ENCODE results near the gene TGFBR2. TPM values are rescaled to one million over a fixed set of nuclear protein-coding genes. Genes with fewer than 3 reads are reported as not detected.

Gene TGFBR2
- total and polyA plus RNA-seq, 10 of the 15 experiments (the other 5 are each of a cell fraction or from before 2014, with no cell fraction given): 0.02 to 0.98 (median 0.18) TPM; not detected in 1

DNA sequence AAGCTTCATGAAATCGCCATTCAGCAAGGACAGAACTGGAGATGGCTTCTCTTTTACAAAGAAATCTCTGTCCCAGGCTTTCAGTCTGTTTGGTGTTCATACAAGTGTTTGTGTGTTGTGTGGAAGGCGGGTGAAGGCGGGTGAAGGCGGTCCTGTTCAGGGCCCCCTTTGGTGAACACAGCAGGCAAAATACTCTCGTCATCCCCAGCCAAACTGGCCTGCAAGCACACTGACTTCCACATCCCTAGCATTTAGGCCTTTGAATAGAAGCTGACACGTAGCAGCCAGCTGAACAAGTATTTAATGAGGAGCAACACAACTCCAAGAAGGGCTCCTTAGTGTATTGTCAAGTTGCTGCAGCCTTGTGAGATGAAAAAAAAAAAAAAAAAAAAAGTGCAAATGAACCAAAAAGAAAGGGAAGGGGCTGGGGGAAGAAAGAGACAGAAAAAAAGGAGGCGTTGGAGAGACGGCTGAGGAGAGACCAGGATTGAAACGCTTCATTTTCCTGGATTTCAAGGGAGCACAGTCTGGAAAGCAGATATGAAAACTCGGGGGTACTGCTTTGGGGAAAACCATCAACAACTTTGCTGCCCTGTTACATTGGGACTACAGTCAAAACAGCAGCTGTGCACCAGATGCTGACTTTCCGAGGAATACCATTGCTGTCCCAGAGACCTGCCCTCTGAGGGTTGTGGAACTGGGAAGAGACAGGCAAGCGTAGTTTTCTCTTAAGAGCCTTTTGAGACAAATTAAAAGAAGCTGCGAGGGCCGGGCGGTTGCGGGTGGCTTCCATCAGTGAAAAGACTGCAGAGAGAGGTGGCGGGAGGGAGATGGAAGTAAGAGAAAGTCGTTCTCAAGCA is 74.6 kb downstream of the TGFBR2 start:
- CTCF ChIA-PET: interaction anchor here (2.3 kb wide), 1 partner anchor 12 kb away, joined by 14 read pairs; no protein-coding TSS in a partner anchor
- Histone ChIP-seq H2AFZ (ENCODE audit: control insufficient read depth, low read depth, low read length) (no peak overlapping the region), H3K27me3 (replicated peaks in 1 of 2; ENCODE audit: control insufficient read depth in 2 of 2, insufficient read depth in 2 of 2, low read length in 1 of 2) (no peaks in the 10 kb centered on the region; a peak in 1 of 4 replicates), H3K36me3 (ENCODE audit: control insufficient read depth in 2 of 2, insufficient read depth in 2 of 2, low read length in 1 of 2) (no peaks in the 10 kb centered on the region), H3K9ac (ENCODE audit: control insufficient read depth, insufficient read depth, low read length) (no peak overlapping the region), H4K20me1 (ENCODE audit: control insufficient read depth, insufficient read depth) (no peaks in the 10 kb centered on the region), H3K4me1 (ENCODE audit: control insufficient read depth, insufficient read depth, low read length) (no peaks in the 10 kb centered on the region; the same call in 1 of the 2 replicates), H3K9me3 (replicated peaks; ENCODE audit: control insufficient read depth, insufficient read depth, low read length) (no peaks in the 10 kb centered on the region; the same call in 2 of the 3 replicates), H3K4me3 (no peak overlapping the region), H3K27ac (ENCODE audit: control insufficient read depth, insufficient read depth) (no peak overlapping the region), H3K4me2 (ENCODE audit: control insufficient read depth, insufficient read depth) (no peak overlapping the region), H3K79me2 (ENCODE audit: control insufficient read depth, insufficient read depth, low read length) (no peaks in the 10 kb centered on the region)
- RAD21 ChIA-PET (ENCODE audit: unreplicated experiment): no interaction called here
- ATAC-seq (no peak), DNase-seq (ENCODE audit: low read depth, low spot score) (no peak), FAIRE-seq (no peak)
- TF ChIP-seq HDAC2 (IDR thresholded peaks at IDR 0.05): no peak
- TF ChIP-seq RELA (IDR thresholded peaks at IDR 0.05; ENCODE audit: borderline replicate concordance, partially characterized antibody): no peak
- TF ChIP-seq, protein P1, sequence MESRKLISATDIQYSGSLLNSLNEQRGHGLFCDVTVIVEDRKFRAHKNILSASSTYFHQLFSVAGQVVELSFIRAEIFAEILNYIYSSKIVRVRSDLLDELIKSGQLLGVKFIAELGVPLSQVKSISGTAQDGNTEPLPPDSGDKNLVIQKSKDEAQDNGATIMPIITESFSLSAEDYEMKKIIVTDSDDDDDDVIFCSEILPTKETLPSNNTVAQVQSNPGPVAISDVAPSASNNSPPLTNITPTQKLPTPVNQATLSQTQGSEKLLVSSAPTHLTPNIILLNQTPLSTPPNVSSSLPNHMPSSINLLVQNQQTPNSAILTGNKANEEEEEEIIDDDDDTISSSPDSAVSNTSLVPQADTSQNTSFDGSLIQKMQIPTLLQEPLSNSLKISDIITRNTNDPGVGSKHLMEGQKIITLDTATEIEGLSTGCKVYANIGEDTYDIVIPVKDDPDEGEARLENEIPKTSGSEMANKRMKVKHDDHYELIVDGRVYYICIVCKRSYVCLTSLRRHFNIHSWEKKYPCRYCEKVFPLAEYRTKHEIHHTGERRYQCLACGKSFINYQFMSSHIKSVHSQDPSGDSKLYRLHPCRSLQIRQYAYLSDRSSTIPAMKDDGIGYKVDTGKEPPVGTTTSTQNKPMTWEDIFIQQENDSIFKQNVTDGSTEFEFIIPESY (IDR thresholded peaks at IDR 0.05): no peak
- no peak for TF ChIP-seq ZNF207 (IDR thresholded peaks at IDR 0.05; ENCODE audit: borderline replicate concordance)
- TF ChIP-seq FOXM1 (IDR thresholded peaks at IDR 0.05; ENCODE audit: low read depth, low read length): no peak
- TF ChIP-seq CHD1 (IDR thresholded peaks at IDR 0.05; ENCODE audit: low read depth, low read length): no peak
- TF ChIP-seq SMAD1 (IDR thresholded peaks at IDR 0.05; ENCODE audit: low read depth, partially characterized antibody): no peak
- TF ChIP-seq WRNIP1 (IDR thresholded peaks at IDR 0.05; ENCODE audit: borderline replicate concordance, low read depth, low read length): no peak
- TF ChIP-seq, protein P2, sequence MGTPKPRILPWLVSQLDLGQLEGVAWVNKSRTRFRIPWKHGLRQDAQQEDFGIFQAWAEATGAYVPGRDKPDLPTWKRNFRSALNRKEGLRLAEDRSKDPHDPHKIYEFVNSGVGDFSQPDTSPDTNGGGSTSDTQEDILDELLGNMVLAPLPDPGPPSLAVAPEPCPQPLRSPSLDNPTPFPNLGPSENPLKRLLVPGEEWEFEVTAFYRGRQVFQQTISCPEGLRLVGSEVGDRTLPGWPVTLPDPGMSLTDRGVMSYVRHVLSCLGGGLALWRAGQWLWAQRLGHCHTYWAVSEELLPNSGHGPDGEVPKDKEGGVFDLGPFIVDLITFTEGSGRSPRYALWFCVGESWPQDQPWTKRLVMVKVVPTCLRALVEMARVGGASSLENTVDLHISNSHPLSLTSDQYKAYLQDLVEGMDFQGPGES (IDR thresholded peaks at IDR 0.05): no peak
- no peak for TF ChIP-seq PAX8 (IDR thresholded peaks at IDR 0.05)
- no peak for TF ChIP-seq NFIC (IDR thresholded peaks at IDR 0.05; ENCODE audit: low read depth, low read length)
- SMC1A ChIA-PET (ENCODE audit: uncharacterized antibody, unreplicated experiment): no interaction called here
- WGBS (ENCODE audit: insufficient coverage, insufficient replicate concordance, low lambda C conversion rate, missing lambda C conversion rate): 59% methylated on average over 18 of the region's 18 CpGs
- intact Hi-C loops (cut with micrococcal nuclease; ENCODE audit: unreplicated experiment): no loop called here
- BruUV-seq (replicated peaks): no TSS peak
- POLR2A ChIA-PET: no interaction called here
- in situ Hi-C loops (cut with MboI): no loop called here
